Glomerular visceral epithelial cell (primary cell): Measurements from ENCODE around the gene SYNM.
"Not testable (repeated sequence)": the region's sequence is repeated elsewhere in the genome, so short reads cannot be mapped to it uniquely, and the experiment has no call there.

Experiments used
- DNase-seq: peaks from one replicate; pipeline ENCODE4 v3.0.0-alpha.2; 2016; ENCODE audit errors: extremely low spot score

SYNM gene

DNA sequence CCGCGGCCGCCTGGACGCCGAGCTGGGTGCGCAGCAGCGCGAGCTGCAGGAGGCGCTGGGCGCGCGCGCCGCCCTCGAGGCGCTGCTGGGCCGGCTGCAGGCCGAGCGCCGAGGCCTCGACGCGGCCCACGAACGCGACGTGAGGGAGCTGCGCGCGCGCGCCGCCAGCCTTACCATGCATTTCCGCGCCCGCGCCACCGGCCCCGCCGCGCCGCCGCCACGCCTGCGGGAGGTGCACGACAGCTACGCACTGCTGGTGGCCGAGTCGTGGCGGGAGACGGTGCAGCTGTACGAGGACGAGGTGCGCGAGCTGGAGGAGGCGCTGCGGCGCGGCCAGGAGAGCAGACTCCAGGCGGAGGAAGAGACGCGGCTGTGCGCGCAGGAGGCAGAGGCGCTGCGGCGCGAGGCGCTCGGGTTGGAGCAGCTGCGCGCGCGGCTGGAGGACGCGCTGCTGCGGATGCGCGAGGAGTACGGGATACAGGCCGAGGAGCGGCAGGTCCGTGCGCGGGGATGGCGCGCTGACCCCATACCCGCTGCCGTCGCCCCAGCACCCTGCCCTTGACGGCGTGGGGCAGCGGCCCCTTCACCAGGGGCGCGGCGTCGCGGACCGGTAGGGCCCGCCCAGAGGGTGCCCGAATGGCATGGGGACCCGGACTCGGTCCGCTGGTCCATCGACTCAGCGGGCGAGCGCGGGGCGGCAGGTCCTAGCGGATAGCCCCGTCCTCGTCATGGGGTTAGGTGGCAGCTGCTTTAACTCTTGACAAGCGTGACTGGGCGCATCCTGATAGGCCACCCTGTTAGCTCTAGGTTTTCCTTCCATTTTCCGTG, 848 bp downstream of the SYNM start:
- DNase-seq = peak; percentile 54

DNA sequence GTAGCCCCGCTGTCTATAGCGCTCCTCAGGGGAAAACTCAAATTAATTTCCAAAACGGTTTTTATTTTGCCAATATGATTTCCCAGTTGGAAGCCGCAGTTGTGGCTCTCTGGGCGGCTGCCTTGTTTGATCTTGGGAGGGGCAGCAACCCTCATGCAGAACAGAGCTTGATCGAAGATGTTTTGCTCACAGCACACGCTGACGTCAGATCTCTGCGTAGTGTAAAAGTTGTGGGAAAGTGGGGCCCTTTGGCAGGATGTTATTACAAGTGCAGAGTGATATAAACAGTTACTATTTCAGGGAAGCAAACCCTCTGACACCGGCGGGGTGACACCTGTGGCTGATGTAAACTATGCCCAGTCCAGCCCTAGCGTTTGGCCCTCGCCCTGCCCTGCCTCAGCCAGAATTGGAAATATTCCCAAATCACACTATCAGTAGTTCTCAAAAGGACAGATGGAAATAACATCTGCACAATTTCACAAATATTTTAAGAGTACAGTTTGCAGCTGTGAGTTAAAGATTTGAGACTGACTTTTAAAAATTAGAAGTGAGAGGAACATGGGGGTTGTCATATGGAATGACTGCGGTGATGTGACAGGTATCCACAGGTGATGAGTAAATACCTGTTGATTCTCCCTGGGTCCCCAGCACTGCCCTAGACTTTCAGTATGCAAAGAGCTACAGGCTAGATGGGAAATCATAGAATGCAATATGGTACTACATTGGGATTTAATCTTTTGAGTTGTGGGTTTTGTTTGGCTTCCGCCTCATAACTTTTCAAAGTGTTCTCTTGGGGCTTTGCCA, 1.7 kb downstream of the SYNM start:
- no peak for DNase-seq

DNA sequence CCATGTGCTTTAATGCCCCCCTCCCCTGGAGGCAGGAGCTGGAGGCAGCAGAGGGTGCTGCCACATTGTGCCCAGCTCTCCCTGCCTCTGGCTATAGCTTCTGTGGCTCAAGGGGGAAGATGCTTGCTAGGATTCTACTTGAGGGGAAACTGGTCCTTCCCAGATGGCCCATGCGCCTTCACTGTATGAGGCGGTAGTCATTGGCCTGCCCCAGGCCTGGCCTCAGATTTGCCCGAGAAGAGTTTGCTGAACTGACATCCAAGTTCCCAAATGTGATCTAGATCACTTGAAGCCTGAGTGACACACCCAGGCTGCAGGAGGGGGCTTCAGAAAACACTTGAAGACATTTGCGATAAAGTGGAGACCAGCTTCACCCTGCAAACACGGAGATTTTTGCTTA, 4.1 kb downstream of the SYNM start:
- DNase-seq = no peak

DNA sequence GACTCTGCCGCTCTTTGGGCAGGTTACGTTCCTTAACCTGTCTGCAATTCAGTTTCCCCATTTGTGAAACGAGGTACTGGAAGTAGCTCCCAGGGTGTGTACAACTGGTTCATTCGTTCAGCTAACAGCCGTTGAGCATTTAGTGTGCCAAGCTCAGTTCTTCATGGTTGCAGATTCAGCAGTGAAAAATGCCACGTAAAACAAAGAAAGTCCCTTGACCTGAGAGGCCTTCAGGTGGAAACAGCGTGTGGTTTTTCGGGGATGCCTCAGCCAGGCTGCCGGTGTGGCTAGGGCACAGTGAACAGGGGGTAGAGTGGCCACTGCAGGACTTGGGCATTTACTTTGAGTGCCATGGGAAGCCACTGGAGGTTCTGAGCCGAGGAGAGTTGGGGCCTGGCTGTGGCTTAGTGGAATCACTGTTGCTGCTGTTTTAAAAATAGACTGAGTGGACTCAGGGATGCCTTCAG, 4.7 kb downstream of the SYNM start:
- no peak for DNase-seq

DNA sequence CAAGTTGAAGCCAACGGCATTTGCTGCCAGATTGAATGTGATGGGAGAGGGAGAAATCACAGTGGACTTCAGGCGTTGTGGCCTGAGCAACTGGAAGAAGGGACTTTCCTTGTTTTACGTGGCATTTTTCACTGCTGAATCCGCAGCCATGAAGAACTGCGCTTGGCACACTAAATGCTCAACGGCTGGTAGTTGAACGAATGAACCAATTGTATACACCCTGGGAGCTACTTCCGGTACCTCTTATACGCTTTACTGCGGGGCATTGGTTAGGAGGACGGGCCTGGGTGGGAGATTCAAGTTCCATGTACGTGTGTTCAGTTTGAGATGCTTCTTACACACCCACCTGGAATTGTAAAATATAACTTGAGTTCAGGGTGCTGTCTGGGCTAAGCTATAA, 5.2 kb downstream of the SYNM start:
- no peak for DNase-seq

DNA sequence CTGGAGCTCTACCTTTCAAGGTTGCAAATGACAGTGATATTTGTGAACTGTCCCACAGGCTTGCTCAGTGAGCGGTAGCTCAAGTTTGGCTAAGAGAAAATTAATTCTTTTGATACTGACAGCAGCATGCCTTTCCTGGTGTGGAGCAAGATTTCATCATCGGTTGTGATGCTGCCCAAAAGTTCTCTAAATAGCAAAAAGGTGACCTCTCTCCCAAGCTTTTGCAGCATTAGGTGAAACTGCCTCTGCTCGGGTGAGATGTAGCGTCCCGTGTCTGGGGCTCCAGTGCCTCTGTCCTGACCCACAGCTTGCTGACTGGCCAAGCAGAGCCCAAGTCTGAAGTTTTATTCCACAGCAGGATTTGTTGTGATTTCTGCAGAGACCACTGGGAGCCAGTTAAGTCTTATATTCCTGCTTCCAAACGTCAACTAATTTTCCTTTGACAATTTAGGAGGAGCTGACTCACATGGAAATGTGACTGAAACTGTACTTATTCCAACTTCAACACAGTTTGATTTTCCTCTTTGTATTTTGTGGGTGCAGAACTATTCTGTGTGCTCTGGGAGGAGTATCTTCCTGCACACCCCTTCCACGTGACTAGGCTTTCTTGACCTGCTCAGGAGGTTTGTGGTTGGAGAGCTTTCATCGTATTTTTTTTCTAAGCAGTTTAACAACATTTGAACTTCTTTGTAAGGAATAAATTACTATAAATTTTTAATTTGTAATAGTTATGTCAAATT, 5.9 kb downstream of the SYNM start:
- DNase-seq = no peak

DNA sequence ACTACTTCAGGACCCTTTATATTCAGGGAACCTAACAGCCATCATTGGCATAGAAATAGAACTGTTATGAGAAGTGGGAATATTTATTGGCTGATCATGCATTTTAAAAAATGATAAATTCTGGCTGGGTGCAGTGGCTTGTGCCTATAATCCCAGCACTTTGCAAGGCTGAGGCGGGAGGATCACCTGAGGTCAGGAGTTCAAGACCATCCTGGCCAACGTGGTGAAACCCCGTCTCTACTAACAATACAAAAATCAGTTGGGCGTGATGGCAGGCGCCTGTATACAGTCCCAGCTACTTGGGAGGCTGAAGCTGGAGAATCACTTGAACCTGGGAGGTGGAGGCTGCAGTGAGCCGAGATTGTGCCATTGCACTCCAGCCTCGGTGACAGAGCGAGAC, 6.8 kb downstream of the SYNM start:
- not testable (repeated sequence) for DNase-seq

DNA sequence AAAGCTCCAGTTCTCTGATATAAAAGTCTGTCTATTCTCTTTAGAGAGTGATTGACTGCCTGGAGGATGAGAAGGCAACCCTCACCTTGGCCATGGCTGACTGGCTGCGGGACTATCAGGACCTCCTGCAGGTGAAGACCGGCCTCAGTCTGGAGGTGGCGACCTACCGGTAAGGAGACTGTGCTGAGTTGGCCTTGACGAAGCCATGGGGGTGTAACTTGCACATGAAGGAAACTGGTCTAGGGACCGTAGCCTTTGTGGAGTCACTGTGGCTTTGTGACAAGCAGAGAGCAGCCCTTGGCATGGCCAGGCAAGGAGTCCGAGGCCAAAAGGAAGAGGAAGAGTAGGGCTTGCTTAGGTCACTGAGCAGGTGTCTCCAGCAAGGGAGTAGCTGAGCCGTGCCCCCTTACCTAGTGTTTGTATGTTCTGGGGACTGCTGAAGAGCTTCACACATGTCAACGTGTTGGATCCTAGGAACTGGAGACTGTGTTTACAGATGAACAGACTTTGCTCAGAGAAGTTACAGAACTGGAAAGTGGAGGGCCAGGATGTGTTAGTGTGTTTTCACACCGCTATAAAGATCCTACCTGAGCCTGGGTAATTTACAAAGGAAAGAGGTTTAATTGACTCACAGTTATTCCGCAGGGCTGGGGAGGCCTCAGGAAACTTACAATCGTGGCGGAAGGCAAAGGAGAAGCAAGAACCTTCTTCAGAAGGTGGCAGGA, 8.8 kb downstream of the SYNM start:
- DNase-seq = no peak

DNA sequence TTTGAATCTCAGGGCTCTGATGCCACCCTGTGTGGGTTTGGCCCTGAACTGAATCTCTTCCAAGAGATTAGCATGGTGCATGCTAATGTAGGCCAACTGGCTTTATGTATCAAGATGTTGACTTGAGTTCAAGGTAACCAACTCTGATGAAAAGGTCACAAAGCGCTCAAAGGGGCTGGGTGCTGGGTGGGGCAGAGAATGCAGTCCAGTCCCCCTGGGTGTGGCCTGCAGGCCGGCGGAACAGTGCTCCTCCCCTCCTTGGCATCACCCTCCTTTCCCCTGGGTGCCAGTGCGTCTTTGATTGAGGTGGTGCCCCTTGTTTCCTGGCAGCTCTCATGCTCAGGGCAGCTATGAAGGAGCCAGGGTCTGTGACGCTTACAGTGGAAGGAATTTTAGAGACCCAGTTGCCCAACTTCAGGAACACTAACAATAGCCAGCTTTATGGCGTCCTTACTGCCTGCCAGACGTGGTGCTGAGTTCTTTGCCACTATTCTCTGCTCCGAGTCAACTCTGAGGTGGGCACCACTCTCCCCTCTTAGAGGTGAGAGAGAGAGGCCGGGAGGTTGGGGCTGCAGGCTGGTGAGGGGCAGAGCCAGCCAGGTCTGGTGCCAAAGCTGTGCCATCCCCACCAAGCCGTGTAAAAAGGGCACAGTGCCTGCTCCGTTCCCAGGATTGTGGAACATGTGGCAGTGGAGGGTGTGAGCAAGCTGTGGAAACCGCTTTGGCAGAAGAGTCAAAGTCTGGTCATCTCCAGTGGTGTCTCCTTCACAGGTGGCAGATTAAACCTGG, 9.8 kb downstream of the SYNM start:
- no peak for DNase-seq

DNA sequence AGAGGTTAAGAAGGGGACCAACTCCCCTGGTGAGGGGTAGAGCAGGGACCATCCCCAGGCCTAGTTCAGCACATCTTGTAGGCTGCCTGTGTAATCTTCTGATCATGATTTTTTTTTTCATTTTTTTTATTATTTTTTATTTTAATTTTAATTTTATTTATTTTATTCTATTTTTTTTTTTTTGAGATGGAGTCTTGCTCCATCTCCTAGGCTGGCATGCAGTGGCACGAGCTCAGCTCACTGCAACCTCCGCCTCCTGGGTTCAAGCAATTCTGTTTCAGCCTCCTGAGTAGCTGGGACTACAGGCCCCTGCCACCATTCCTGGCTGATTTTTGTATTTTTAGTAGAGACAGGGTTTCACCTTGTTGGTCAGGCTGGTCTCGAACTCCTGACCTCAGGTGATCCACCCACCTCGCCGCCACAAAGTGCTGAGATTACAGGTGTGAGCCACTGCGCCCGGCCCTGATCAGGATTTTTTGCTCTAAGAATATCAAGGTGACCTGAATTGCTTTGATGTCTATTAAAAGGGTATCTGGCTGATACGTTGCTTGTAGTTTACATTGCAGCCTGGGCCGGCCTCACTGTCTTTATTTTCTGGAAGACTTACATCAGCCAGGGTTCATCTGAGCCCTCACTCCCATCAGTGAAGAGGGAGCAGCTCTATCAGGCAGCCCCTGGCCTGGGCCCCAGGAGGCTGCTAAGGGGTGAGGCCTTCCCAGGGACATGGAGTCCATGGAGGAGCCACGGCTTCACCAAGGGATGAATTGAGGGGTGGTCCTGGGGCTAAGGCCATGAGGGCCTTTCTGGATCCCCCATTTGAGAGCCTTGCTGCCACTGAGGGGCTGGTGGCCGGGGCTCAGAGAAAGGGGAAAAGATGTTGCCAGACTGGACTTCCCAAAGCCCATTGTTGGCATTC, 10.7 kb downstream of the SYNM start:
- DNase-seq = no peak

DNA sequence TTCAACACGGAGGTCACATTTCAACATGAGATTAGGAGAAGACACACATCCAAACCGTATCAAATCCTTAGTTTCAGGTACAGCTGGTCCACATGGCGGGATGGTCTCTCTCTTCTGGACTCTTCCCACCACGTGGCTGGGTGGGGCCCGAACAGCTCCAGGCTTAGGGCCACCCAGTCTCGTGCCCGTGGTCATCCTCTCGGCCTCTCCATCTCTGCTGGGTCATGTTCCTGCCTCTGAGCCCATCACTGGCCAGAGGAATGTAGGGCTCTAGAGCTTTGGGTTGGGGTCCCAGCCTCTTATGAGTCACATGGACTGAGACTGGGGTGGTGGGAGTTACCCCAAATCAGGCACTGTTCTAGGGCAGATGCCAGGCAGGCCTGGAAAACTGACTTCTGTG, 12.2 kb downstream of the SYNM start:
- DNase-seq = no peak

DNA sequence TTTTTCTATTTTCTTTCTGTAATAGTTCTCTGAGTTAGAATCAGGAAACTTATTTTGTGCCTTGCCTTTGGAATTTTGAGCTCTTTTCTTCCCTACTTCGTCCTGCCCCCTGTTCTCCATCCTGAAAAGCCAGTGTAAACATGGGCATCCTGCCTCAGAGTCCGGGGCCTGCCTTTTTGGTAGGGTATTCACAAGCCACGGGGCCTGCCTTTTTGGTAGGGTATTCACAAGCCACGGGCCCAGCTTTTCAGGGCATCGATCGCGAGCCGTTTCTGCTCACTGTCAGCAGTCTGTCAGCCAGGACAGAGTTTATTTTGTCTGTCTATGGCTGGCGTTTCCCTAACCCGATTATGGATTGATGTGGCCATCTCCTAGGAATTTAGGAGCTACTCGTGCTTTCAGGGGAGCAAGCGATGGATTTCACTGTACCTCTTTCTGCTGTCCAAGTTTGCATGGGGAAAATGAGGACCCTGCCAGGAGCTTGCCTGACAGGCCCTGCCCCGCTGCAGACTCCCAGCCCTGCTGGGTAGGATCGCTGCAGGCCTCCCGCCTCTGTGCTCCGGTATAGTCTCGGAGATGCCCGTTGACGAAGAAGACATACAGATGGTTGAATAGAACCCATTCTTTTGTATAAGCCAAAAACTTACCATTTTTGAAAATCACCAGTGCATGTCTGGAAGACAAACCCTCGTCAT, 12.8 kb downstream of the SYNM start:
- no peak for DNase-seq

DNA sequence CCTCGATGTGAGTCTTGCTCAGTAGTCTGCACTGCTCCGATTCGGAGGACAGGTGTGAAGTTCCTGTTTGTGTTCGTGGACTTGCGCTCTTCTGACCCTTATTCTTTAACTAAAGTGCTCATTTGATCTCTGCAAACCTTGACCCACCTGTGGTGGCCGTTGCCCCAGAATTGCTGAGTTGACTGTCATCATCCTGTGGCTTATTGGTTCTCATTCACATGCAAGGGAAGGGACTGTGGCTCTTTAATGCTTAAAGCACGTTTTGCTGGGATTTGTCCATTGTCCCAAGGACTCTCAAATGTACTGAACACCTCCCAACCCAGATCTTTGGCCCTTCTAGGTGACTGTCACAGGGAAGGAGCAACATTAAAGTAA, 13.4 kb downstream of the SYNM start:
- DNase-seq = no peak

DNA sequence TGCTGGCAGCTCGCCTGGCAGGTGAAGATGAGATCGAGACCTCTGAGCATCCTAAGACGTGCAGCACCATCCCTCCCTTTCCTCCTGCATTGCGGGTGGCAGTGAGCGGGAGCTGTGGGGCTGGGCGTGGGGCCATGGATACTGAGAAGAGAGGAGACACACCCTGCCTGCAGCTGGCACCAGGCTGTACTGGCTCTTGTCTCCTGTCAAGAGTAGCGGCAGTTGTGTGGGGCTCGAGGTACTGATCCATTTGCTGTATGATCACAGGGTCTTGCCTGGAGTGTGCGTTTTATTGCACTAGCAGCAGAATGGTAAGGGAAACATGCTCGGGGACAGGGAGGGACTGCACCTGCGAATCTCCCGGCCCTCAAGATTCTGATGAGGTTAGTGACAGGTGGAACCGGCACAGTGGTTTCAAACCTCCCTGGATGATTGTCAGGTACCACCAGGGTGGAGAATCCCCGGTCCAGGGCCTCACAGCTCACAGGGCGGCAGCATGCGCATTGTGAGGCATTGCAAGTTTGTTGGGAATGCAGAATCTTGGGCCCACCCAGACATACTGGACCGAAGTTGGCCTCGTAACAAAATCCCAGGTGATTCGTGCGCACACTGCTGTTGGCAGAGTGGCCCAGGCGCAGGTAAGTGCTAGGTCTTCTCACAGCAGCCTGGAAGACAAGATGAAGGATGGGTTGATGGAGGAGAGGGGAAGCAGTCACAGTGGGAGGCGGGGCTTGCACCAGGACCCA, 14.1 kb downstream of the SYNM start:
- no peak for DNase-seq

DNA sequence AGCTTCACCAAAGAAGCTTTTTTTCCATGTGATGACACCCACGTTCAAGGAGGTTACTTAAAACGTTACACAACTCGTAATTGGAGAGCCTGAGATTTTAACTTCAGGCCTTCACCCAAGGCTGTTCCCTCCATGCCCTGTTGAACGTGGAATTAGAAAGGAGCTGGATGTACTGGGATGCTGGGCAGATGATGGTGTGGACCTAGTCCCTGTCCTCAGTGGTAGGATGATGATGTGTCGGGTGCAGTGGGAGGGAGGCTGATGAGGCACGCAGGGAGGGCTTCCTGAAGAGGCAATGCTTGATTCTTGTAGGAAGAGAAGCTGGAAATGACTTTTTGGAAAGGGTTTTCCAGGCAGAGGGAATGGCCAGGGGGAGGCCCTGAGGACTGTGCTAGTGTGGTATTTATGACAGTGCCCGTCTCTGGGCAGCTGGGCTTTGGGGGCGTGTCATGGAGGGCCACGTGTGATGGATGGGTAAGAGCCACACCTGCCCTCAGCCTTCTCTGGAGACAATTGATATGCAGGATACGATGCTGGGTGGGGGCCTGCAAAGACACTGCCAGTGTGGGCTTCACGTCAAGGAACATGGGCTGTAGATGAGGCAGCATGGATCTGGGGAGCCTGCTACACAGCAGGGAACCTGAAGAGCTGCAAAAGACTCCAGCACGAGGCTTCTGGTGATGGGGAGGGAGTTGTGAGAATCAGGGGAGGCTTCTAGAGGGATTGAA, 15.3 kb downstream of the SYNM start:
- no peak for DNase-seq

DNA sequence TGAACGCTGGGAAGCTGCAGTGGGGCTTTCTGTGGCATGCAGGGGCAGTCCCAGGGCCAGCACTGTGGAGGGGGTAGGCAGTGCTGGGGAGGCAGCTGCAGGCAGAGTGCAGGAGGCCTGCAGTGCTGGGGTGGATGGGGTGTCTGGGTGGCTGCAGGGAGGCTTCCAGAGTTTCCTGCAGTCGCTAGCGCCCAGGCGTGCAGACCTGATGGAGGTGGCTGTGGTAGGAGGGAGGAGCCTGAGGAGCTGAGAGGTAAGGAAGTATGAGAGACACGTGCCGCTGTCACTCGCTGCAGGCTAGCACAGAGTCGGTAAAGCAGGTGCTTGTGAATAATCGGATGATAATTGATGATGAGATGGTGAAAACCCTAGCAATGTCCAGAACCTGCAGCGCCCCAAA, 16.3 kb downstream of the SYNM start:
- no peak for DNase-seq

DNA sequence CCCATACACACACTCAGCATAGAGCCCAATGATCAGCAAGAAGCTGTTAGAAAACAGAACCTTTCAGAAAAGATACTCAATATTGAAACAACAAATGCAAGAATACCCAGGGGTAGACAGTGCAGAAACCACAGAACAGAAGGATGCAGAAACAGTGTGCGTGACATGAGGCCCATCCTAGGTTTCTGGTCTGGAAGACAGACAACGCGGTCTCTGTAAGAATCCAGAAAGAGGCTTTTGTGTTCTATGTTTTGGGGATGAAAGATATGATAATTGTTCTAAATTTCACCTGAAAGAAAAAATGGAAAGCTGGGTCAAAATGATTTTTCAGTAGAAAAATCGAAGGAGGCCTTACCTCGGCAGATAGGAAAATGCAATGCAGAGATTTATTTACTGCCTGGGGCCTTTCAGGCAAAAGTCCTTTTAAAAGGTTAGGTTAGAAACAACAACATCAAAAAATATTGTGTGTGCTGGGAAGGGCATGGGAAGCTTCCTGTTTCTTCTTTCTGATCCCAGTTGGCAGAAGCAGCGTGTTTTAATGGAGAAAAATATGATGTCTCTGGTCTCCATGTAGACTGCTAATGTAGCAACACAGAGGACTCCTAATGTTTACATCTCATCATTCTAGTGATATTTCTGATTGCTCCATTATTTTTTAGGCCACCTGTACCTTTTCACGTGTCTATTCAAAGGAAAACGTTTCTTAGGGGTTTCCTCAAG, 17.0 kb downstream of the SYNM start:
- DNase-seq = no peak
